Midbrain (tissue), 1 donor: ENCODE results near the gene LLCFC1.
"Not testable (repeated sequence)": the region's sequence is repeated elsewhere in the genome, so short reads cannot be mapped to it uniquely, and the experiment has no call there.

ENCODE experiments used
- DNase-seq: peaks from one replicate; lab custom pipeline; 2025; lab: John Stamatoyannopoulos, UW

Gene LLCFC1

DNA sequence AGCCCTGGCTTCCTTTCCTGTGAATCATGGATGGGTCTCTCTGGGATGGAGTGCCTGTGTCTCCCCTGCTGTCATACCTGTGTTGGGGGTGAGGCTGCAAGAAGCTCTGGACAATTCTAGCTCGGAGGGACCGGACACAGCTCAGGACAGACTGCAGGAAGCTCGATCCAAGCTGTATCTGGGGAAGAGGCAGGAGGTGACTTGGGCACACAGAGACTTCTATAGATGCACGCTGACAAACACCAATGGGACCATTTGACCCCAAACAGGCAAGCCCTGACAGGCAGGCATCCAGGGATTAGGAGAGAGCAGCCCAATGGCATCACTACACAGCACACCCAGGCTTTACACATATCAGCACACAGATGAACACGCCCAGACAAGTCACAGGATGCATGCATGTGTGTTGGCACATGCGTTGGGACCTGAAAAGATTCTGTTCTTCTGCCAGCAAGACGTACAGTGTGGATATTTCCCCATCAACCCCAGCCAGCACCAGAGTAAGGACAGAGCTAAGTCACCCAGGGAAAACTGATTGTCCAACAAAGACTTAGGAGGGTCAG lies 4.5 kb downstream of the LLCFC1 start:
- no peak for DNase-seq

- no peak for DNase-seq
Observed at GRCh38 chr7:142945001-142945400, 5.7 kb downstream of the LLCFC1 start.

DNA sequence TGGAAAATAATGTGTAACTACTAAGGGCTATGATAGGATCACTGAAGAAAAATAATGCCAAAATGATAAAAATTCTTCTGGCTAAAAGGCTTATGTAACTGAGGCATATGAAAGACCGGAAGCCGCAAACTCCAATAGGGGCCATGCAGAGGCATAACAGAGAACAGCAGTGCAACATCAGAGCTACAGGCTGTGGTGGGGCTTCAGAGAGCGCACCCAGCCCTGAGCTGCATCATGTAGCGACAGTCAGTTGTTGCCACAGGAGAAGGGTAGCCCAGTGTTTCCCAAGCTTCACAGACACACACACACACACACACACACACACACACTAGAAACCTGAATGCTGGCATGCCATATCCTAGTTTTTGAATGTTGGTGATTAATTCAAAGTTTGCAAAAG lies 9.3 kb downstream of the LLCFC1 start:
- no peak for DNase-seq

DNA sequence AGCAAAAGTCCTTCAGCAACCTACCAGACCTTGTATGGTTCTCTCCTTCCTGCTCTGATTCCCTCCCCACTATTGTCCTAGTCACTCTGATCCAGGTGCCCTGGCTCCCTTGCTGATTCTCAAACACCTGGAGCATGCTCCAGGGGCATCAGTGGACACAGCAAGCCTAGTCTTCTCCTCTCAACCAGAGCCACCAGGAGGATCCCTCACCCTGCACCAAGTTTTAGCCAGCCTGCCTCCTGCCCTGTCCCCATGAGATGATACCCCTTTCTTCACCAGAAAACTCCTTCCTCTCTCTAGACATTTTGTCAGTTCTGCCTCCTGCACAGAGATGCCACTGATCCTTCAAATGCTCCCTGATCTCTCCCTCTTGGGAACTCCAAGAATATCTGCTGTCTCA lies 11.0 kb downstream of the LLCFC1 start:
- no peak for DNase-seq

- DNase-seq: no peak
Observed at GRCh38 chr7:142954680-142955268, 15.5 kb downstream of the LLCFC1 start.

GRCh38 chr7:142956951-142957623 lies 17.8 kb downstream of the LLCFC1 start:
- DNase-seq: no peak

GRCh38 chr7:142957723-142958122 lies 18.4 kb downstream of the LLCFC1 start:
- no peak for DNase-seq

GRCh38 chr7:142959202-142959601 lies 19.9 kb downstream of the LLCFC1 start:
- no peak for DNase-seq

DNA sequence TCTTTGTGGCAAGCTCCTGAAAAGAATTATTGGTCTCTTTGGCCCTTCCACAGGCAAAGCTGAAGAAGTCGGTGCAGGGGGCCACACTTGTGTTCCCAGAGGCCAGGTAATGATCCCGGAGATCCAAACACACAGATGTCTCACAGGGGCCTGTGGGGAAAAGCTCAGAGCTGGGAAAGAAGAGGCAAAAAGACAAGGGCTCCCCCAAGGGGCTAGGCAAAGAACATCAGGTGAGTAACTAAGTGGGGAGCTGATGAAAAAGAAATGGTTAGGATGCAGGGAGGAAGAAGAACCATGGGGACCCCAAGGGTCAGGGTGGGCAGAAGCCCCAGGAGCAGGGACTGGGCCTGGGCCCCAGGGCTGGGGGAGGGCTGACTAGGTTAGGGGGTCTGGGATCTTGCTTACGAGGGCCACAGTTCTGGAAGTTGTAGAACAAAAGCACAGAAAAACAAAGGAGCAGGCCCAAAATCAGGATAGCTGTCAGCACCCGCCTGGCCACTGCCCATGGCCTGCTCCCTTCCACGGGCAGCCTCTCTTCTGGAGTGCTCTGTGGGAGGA lies 21.8 kb downstream of the LLCFC1 start:
- DNase-seq: no peak

GRCh38 chr7:142961595-142961972 lies 22.3 kb downstream of the LLCFC1 start:
- no peak for DNase-seq

GRCh38 chr7:142961973-142962926 lies 23.0 kb downstream of the LLCFC1 start, which contains the start of gene KEL:
KEL (minus strand) TSS chr7:142962363; CDS start chr7:142962206, 157 bp downstream.
- DNase-seq: no peak

GRCh38 chr7:142962991-142963390 lies 23.7 kb downstream of the LLCFC1 start:
- DNase-seq: no peak

GRCh38 chr7:142963993-142964392 lies 24.7 kb downstream of the LLCFC1 start:
- no peak for DNase-seq

GRCh38 chr7:142964502-142965246 lies 25.4 kb downstream of the LLCFC1 start:
- DNase-seq: no peak

DNA sequence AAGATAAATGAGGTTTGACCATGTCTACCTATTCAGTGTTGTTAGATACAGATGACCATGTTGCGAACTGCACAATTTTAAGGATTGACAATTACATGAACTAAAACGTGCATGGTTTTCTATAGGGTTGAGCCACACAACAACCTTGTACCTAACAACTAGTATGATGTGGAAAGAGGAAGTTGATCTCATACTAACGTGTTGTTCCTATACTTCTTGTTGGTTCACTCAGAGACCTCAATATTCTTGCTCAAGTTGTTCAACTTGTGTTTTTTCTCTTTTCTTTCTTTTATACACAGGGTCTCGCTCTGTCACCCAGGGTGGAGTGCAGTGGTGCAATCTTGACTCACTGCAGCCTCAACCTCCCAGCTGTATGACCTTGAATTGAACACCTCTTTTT lies 28.9 kb downstream of the LLCFC1 start:
- DNase-seq: no peak

GRCh38 chr7:142969183-142969582 lies 29.9 kb downstream of the LLCFC1 start:
- no peak for DNase-seq

GRCh38 chr7:142974626-142975025 lies 35.3 kb downstream of the LLCFC1 start:
- DNase-seq: no peak

DNA sequence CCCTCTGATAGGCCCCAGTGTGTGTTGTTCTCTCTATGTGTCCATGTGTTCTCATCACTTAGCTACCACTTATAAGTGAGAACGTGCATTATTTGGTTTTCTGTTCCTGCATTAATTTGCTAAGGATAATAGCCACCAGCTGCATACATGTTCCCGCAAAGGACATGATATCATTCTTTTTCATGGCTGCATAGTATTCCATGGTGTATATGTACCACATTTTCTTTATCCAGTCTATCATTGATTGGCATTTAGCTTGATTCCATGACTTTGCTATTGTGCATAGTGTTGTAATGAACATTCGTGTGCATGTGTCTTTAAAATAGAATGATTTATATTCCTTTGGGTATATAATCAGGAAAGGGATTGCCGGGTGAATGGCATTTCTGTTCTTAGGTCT lies 39.1 kb downstream of the LLCFC1 start:
- DNase-seq: not testable (repeated sequence)

DNA sequence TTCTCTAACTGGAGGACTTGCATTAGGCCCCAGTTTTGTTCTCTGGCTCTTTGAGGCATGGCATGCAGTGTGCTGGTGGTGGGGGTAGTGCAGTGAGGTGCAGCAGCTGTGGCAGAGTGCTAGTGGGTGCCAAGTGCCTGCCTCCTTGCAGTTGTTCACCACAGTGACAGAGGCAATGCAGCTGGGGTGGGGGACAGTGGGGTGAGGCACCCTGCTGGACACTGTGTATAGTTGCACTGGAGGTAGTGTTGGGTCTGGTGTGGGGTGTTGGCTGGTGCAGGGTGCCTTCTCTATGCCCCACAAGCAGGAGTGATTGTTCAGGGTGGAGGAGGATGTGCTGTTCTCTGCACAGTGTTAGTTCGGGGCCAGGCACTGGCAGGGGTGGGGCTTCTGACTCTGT lies 44.5 kb downstream of the LLCFC1 start:
- no peak for DNase-seq

DNA sequence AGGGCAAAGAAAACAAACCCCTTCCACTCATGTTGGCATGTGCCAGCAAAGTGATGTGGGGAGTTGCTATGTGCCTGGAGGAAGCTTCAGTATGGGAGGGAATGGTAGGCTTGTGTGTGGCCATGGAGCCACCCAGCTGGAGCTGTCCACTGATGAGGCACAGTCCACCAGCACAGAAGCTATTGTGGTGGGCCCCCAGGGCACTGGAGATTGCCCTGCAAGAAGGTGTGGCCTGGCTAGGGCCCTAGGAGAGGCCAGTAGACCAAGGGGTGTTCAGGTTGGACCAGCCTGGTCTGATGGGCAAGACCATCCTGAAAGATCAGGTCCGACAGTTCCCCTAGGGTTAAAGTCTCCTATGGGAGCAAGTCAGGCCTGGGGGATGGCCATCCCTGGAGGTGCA lies 45.0 kb downstream of the LLCFC1 start:
- no peak for DNase-seq
